NCI-H1092 treated with DMSO at 0.1 percent for 48 hours (cell line): ENCODE measurements around the gene CD164L2.
"Not testable (repeated sequence)": the region's sequence is repeated elsewhere in the genome, so short reads cannot be mapped to it uniquely, and the experiment has no call there.

Experiments used
- DNase-seq: peaks from one replicate; lab custom pipeline; 2025; lab: John Stamatoyannopoulos, UW

Gene CD164L2

GRCh38 chr1:27383039-27383605, at the start of gene CD164L2:
Gene CD164L2 (minus strand): TSS chr1:27383333. CDS start chr1:27383239, 94 bp downstream.
- no peak for DNase-seq

DNA sequence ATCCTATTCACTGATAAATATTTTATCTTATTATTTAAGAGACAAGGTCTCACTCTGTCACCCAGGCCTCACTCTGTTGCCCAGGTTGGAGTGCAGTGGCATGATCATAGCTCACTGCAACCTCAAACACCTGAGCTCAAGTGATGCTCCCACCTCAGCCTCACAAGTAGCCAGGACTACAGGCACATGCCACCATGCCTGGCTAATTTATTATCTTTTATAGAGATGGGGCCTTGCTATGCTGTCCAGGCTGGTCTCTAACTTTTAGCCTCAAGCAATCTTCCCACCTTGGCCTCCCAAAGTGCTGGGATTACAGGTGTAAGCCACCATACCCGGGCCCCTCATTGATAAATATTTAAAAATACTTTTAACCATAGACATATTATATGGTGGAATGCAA, 49.6 kb upstream of the CD164L2 start:
- DNase-seq, result not testable (repeated sequence)

DNA sequence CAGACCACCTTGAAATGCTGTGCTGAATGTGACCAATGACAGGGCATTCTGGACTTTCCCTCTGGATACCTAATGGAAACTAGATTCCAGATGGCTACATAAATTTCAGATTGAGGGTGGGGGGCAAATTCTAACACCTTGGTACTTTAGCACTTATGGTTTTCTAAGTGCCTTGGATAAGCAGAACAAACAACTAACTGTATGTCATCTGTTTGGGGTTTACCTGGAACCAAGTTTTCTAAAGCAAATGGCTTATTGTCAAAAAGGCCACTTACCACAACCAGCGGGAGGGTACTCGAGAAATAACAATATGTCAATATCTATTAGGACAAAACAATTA, 48.4 kb upstream of the CD164L2 start:
- DNase-seq, result no peak

DNA sequence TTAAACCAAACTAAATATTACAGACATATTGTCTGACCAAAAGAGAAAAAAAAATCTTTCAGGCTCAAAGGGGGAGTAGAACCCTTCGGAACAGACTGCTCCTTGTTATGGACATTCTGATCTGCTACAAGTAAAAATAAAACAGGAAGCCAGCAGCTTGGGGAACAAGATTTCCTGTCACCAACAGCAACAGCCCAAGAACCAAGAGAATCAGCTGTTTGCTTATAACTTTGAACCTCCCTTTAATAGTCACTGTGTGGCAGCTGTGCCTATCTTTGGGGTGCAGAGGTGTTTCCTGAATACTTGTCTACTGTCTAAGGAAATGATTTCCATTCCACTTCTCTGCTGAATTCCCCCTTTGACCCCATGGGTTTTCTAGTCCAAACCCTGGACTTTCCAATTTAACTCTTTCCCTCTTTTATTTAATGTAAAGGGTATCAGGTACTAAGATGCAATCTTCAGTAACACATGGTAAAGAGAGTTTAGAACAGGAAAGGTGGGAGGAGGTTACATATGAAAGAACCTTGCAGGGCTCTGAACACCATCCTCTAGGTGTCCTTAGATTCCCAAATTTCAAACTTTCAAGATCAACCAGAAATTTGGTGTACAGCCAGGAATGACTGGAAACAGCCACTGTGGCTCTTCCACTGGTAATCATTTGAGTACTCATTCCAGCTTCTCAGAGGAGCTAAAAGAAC, 47.9 kb upstream of the CD164L2 start:
- DNase-seq, result no peak

GRCh38 chr1:27429029-27429425, 45.9 kb upstream of the CD164L2 start:
- no peak for DNase-seq

DNA sequence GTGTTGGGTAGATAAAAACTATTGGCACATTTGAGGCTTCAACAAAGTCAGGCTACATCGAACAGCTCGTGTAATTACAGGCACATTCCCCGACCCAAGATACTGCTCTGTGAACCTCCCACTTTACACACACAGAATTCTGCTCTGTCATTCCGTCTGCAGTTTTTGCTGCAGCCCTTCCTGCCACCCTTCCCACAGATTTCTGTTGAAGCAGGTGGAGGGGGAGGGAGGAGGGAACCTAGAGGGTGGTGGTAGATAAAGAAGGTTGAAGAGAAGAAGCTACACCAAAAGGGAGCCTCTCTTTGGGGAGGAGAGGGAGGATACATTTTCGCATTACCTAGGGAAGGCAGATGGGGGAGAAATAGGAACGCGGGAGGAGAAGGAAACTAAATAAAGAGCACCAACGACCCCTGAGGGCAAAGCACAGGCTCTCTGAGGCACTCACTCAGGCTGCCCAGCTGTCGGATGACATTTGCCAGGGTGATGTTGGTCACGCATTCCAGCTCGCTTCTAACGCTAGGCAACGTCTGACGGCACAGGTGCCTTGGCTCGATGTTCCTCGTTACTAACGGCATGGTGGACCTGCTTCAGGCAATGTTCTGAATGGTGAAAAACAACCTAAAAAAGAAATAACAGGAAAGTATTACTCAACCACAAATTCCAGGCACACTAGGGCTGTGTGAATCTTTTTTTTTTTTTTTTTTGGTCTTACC, 45.3 kb upstream of the CD164L2 start:
- DNase-seq, result peak; percentile 80

DNA sequence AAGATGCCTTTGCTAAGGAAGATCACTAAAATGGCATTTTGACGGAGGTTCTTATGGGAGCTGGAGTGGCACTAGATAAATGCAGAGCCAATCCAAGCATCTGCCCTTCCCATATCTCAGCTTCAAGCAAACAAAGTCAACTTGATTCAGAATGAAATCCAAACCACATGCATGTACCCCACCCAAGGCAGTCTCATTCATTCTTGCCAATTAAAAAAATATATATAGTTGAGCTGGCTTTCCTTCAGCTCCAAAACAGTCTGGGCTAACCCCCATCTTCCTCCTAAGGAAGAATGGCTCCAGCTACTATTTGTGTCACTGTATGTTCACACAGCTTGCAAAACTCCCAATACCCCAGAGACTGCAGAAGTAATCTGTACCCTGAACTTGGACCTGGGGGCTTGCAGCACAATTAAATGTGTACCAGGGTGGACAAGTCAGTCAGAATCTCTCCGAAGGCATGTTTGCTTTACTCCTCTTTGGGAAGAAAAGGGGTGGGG, 44.7 kb upstream of the CD164L2 start:
- no peak for DNase-seq

- no peak for DNase-seq
These were observed 44.2 kb upstream of the CD164L2 start for GRCh38 chr1:27427329-27427728.

GRCh38 chr1:27423709-27424108, 40.6 kb upstream of the CD164L2 start:
- no peak for DNase-seq

DNA sequence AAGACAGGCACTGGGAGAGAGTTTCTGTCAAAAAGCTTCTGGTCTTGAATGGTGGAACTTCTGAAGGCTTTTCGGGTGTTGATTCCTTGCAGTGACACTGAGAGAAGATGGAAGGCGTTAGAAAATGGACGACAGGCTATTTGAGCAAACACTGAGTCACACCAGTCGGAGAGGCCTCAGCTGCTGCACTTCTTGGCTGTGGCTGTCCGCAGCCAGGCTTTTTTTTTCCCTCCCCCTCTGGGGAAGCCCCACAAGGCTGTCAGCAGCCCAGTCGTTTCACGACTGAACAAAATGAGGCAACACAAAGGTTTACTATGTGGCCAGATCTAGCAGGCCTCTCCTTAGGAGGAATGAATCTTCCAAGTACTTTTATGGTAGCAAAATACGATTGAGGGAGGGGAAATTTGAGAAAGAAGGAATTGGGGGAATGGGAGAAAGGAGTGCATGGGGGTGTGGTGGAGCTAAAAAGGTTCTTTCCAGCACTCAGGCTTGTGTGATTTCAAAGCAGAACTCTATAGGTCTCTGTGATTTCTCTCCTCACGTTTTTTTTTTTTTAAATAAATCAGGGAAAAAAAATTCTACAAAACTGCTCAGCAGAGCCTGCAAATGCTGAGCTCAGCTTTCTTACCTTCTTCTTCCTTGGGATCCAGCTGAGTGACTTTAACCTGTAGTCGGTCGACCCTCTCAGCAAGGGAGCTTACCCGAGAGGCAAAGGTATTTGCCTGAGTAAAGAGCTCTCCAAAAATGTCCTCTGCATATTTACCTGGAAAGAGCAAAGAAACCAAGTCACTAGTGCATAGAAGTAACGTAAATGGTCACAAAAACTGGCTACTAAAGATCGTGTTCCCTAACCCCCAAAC, 35.4 kb upstream of the CD164L2 start:
- DNase-seq, result no peak

DNA sequence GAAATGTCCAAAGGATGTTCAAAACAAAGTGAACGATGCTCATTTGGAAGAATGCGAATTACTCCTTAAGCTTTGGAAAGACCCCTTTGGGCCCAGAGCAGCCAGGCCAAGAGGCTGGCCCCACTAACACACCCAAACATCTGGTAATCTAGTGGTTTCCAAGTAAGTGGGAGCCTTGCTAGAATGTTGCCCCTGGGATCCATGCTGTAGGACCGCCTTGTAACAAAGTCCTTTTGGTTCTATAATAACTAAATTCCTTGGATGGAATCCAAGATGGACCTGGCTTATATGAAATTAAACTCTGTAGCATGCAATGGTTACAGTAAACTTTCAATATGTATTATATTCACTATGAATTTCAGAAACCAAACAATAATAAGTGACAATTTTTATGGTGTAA, 34.6 kb upstream of the CD164L2 start:
- DNase-seq, result no peak

GRCh38 chr1:27416387-27417111, 33.4 kb upstream of the CD164L2 start:
- DNase-seq, result peak; percentile 44

DNA sequence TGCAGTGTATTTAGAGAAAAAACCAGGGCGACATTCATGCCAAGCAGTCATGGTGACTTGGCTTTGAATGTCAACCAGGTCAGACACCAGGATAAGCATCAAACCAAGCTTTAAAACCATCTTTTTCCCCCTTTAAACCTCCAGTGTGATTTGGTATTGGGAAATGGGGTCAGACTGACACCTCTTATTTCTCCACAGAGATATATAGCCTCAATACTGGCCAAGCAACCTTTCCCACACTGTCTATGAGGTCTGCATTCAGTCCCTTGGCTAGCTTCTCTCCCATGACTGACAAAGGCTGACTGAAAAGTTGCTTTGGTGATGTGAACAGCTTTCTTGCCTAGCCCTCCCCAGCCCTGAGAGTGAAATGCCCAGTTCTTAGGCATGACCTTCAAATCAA, 31.0 kb upstream of the CD164L2 start:
- no peak for DNase-seq

GRCh38 chr1:27413004-27413403, 29.9 kb upstream of the CD164L2 start:
- no peak for DNase-seq

GRCh38 chr1:27412502-27412901, 29.4 kb upstream of the CD164L2 start:
- DNase-seq, result no peak

- no peak for DNase-seq
These were observed 27.6 kb upstream of the CD164L2 start for GRCh38 chr1:27410709-27411108.

- DNase-seq, result no peak
These were observed 26.5 kb upstream of the CD164L2 start for GRCh38 chr1:27409669-27410068.

GRCh38 chr1:27408151-27408550, 25.0 kb upstream of the CD164L2 start:
- DNase-seq, result no peak

- not testable (repeated sequence) for DNase-seq
These were observed 23.7 kb upstream of the CD164L2 start for GRCh38 chr1:27406791-27407190.

GRCh38 chr1:27406362-27406680, 23.2 kb upstream of the CD164L2 start:
- peak; percentile 22 for DNase-seq

- DNase-seq, result not testable (repeated sequence)
These were observed 22.6 kb upstream of the CD164L2 start for GRCh38 chr1:27405598-27406361.
